ENCODE data around the gene ROBO1.
"Not testable (repeated sequence)": the region's sequence is repeated elsewhere in the genome, so short reads cannot be mapped to it uniquely, and the experiment has no call there.

The ROBO1 gene

DNA sequence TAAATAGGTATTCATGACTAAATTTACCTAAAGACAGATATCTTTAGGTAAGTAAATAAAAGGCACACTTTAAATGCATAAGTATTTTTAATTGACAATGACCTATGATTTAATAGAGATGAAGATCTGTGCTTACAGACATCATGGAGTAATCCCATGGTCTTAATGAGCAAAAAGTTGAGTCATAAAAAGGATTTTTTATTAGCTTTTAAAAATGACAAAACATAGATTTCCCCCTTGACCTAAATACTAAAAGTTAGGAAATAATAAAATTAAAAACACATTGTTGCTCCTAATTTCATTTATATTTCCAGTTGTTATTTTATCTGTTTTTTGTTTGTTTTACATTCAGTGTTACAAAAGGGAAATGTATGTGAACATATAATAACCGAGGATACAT is 1005.7 kb downstream of the ROBO1 start:
- no peak for DNase-seq

DNA sequence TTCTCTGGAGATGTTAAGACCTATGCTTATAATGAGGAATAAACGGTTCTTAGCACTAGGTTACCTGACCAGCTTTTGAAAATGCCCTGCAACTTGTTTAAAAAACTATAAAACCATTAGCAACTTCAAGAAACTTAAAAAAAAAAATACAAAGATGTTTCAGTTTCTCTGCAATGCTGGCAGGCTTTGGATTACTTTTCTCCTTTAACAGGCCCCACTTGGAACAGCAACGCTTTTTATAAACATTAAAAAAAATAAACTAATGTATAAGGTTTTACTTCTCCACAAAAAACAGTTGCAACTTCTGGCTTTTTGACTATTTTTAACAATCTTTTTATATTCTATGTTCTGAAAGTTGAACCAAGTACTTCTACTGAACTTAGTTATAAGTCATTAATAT is 1006.7 kb downstream of the ROBO1 start:
- no peak for DNase-seq

DNA sequence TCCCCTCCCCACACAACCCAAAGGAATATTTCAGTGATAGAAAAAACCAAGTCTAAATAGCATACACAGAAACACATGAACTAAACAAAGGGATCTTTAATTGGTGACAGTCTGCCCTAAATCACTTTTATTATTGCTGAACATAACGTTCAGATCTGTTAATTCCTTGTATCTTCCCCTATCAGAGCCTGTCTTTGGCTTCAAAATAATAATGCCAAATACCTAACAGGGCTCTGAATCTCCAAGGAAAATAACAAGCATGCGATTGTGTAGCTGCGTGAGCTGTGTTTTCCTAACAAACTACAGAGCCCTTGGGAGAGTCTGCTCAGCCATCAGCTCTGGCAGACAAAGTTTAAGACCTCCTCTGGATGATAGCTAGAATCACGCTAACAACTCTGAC is 1010.1 kb downstream of the ROBO1 start:
- DNase-seq, result no peak

DNA sequence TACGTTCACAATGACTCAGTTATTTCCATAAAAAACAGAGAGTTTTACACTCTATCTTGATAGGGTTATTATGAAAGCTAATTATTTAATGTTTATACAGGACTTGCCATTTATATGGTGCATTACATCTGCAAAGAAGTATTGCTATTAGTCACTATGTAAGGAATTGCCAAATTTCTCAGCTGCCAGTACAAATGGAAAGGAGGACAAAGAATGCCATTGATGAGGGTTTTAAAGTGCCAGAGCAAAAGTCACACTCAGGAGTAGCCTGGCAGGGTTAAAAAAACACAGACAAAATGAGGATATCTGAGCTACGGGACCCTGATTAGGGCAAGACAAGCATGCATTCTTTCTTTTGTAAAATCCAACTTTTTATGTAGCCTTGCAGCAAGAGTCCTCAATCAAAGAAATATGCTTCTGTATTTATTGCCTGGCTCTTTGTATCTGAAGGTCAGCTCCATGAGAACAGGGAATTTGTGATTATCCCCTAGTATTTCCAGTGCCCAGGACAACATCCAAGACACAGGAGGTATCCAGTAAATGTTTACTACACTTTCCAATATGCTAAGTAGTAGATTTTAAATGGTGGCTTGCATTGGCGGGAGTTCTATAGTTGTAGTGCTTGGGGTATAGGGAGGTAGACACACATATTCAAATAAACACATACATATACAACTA is 1013.6 kb downstream of the ROBO1 start:
- DNase-seq, result peak; percentile 22

DNA sequence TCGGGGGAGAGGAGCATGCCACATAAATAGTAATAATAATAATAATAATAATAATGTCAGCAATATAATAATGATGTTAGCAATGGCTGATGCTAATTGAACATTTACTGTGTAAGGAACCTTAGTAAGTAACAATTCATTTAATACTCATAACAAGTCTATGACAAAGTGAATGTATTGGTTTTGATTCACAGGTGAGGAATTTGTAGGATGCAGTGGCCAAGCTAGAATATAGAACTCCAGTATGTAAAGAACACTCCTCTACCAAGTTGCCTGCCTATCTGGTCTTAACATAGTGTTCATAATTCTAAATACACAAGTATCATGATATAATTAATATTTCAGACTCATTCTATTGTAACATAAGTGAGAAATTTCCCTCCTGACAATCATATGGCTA is 1016.5 kb downstream of the ROBO1 start:
- no peak for DNase-seq

DNA sequence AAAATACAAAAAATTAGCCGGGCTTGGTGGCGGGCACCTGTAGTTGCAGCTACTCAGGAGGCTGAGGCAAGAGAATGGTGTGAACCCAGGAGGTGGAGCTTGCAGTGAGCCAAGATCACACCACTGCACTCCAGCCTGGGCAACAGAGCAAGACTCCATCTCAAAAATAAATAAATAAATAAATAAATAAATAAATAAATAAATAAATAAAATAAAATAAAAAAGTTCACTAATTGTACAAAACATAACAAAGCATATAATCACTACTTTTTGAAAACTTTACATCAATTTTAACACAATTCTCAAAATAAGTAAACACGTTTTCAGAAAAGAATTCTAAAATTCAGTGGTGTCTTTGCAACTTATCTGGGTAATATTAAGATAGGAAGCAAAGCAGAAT is 1017.5 kb downstream of the ROBO1 start:
- not testable (repeated sequence) for DNase-seq

DNA sequence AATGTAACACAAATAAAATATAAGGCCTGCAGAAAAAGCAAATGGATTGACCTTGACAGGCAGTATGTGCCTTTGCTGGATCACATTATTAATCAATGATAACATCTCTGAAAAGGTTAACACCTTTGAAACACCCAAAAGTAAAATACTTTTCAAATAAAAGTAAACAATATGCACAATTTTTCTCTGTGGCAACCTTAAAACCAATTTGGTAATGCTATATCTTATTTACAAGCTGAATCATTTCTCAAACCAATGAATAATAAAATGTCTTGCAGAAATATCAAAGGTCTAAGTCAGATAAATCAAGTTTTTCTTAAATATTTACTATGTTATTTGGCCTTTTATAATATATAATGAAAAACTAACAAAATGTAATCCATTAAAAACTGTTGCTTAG is 1018.7 kb downstream of the ROBO1 start:
- no peak for DNase-seq

DNA sequence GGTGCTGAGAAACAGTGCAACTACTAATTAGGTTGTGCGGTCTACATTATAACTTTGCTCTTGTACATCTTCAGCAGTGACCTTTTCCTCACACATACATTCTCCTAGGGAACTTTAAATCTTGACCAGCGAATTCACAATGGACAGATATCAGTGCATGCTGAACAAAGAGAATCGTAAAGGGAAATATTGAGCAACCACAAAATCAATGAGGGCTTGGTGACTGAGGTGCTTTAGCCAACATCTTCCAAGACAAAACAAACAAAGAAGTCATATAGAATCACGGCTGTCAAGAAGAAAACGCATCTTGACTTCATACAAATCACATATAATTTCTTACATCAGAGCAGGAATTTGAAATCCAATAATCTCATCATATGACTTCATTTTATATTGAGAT is 1022.0 kb downstream of the ROBO1 start:
- no peak for DNase-seq

DNA sequence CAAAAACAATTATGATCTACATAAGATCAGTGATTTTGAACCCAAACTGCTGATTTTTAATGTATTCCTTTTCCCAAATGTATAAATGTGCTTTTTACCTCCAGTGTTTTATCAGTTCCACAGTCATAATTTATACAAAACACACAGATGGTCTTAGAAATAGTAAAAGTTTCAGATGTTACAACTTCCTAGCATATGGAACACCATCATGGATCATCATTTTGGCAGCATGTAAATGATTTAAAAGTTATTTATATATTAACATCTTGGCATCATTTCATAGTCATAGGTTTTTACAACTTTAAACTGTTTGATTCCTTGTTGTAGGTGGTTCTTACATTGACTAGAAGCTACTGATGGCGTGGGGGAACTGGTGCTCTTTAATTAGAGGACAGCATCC is 1025.3 kb downstream of the ROBO1 start:
- peak; percentile 42 for DNase-seq

DNA sequence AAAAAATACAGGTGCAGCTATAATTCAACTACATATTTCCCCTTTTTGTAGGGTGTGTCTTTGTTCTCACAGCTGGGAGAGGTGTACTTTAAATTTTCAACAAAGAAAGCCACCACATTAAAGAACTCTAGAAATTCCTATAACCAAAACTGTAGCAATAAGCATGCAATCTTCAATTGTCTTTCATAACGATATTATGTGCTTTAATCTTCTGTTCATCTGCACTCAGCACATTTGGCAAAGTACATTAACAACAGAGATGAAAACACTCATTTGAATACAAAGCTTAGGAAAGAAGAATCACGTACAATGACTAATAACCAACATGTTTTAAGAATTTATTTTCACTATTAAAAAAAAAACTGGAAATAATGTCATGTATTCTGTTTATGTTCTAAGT is 1025.8 kb downstream of the ROBO1 start:
- DNase-seq, result no peak

DNA sequence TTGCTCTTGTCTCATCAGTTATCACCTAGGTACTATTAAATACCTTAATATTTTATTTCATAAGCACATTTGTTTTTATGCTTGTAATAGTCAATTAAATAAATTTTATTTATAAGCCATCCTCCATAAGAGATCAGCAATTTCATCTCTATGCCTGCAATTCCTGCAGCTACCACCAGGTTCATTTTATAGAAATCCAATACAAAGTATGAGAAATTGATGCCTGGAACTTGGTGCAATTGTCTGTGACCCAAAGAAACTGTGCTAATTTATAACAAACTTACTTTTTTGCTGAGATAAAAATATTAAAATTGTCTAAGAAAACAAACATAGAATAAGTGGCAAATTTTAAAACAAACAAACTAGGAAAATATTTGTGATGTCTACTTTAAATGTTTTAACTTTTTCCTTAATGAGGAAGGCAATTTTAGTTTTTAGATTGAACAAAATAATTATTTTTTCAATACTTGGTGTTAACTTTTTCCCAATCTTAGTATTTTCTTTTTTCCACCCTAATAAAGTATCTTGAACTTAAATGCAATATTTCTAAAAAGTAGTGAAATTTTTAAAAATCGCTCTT is 1026.6 kb downstream of the ROBO1 start:
- DNase-seq, result no peak

DNA sequence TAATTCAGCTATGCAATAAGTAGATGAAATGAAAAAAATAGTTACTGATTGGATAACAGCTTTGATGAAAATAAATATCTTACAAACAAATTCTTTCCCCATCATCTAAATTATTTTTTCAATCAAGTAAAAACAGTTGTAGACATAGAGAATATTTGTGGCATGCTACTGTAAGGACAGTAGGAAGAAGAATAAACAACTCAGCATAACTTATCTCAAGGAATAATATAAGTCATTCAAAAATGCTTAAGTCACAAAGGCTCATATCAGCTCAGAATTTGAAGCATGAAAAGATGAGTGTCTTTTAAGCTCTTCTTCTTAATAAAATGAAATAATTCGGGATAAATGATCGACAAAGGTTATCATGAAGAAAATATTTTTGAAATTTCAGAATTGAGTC is 1029.0 kb downstream of the ROBO1 start:
- DNase-seq, result no peak

DNA sequence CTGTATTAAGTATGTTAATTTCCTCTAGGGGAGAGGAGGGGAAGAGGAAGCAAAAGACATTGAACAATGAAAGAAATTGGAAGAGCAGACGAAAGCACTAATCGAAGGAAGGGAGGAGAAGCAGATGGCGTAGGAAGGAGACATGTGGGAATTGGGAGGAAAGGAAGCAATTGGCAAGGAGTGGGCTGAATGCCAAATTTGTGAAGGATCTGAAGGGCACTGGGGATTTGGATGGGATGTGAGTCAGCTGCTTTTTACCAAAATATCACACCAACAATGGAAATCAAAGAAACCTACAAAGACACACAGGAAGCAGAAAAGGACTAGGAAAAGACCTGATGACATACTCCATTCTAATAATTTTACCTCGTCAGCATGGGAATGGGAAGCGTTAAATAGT is 1029.8 kb downstream of the ROBO1 start:
- peak; percentile 83 for DNase-seq

DNA sequence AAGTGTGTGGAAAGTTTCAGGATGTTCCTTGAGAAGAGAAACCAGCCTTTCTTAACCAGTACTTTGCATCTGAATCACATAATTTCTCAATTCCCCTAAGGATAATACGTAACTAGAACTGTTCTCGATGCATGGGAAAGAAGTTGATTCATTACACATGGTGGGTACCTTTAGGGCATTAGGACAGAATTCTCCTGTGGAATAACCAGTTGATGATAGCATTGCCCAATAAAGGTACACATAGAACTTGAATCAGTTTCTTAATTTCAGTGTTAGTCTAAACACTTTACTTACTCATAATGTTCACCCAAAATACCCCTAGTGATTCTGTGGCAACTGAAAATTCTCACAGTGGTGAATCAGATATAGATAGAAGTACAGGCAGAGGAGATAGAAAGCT is 1030.9 kb downstream of the ROBO1 start:
- no peak for DNase-seq

DNA sequence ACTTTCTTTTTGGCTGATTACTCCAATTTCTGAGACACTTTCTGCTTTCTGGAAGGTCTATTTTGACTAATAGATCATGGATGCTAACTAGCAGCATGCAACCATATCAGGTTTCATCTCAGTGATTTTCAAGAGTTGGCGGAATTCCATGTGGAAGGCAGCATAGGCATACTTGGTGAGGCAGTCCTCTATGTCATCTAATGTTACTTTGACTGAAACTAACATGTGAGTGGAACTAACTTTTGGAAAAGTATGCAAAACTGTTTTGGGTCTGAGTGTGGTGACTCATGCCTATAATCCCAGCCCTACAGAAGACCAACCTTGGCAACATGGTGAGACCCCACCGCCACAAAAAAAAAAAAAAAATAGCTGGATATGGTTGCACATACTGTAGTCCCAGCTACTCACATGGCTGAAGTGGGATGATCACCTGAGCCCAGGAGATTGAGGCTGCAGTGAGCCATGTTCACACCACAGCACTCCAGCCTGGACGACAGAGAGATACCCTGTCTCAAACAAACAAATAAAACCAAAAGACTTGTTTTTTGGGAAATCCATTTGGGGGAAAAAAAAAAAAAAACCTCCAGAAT is 1033.7 kb downstream of the ROBO1 start:
- DNase-seq, result peak; percentile 64

DNA sequence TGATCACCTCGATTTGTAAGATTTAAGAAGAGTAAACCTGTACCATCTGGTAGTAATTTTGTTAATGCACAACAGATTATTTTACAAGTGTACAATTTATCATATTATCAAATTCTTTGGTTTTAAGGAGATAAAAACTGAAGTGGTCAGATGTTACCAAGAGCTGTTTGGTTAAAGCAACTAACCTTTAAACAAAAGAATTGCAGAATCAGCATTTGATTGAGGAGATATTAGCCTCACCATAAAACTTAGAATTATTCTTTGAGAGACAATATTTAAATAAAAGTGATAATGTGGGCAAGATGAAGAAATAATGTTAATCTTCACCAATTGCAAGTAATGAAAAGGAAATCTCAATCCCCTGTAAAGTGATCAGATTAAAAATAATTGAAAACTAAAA is 1034.9 kb downstream of the ROBO1 start:
- no peak for DNase-seq

DNA sequence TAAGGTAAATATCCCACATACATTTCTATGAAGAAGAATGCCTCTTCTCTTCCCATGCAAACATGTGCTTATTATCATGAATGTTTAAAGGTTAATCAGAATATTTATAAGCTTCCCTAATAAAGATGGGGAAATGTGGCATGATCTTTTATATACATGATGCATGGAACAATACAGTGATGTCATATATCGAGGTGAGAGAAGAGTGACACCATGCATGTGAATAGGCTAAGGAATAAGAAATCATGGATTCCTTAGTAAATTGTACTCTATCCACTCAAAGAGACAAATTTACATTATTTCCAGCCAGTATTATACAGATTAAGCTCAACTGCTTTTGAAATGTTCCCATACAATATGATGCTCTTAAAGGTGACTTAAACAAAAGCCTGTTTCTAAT is 1035.3 kb downstream of the ROBO1 start:
- DNase-seq, result no peak

DNA sequence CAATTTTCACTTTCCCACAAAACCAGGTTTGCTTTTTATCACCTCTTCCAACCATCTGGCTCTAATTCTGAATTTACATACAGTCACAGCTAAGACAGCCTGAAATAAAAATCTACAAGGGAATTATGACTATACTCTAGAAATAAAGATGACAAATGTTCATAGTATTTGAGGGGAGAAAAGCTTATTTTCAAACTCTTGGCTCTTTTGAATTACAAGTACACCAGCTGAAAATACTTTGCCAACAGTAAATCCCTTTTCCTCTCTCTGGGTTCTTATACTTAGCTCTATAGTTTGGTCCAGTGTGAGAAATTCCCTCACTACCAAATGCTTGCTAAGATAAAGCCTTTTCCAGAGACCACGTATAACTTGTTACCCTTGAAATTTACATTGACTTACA is 1037.9 kb downstream of the ROBO1 start:
- DNase-seq, result no peak

DNA sequence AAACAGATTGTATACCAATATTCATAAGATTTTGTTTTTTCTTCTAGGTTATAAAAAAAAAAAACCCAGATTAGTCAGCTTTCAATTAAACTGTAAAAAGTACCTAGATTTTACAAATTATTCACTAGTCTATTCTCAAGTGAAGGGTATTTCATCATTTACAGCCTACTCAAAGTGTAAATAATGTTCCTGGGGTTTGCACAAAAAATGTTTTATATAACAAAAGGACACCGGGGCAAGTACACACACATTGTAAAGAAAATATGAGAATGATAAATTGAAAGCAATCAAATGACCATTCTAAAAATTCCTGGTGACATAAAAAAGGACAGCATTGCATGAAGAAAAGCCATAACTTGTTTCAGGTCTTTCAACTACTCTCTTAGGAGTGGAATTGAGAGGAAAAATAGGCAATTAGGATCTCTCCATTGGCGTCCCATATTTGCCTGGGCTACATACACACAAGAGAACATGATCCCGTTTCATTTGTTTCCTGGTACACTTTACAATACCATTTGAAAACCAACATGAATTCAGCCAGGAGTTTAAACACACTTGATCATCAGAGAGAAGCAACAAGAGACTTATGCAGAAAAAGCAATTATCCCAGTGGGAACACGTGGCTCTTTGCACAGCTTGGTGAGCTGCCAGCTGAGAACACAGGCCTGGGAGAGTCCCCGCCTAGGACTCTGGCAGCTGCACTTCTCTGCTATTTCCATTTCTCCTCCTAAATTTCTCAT is 1039.2 kb downstream of the ROBO1 start:
- DNase-seq, result peak; percentile 74

DNA sequence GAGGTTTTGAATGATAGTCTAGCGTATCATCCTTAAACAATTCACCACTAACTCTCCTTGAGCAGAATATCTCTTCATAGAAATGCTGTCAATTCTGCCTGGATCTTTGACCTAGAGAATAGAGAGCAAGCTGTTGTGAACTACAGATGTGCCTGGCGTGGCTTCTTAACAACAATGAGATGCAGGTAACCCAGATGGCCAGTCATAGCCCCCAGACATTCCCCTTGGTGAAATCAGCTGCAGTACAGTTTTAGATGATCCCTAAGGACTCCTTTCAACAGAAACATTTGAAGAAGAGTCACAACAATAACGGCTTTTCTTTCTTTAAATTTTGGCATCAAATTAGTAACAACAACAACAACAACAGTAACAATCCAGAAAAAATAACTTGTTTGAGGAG is 1041.3 kb downstream of the ROBO1 start:
- DNase-seq, result no peak

DNA sequence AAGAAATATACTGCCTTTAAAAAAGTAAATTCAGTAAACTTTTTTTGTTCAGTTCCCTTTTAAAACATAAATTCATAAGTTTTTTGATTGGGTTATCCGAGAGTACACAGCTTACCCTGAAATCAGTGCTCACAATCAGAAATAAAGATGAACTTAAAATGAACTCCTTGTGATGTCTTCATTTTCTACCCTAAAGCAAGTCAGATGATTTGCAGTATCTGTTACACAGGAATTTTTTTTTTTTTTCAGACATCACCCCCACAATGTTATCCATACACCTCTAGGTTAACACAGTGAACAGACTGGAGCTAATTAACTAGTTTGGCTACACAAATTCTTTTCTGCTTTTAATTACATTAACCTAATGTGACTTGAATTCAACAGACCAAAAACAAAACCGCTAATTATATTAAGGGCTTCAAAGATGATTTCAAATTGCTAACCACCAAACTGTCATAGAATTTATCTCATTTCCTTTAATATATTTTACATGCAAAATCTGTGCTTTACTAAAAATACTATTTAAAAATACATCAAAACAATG is 1042.0 kb downstream of the ROBO1 start:
- no peak for DNase-seq

DNA sequence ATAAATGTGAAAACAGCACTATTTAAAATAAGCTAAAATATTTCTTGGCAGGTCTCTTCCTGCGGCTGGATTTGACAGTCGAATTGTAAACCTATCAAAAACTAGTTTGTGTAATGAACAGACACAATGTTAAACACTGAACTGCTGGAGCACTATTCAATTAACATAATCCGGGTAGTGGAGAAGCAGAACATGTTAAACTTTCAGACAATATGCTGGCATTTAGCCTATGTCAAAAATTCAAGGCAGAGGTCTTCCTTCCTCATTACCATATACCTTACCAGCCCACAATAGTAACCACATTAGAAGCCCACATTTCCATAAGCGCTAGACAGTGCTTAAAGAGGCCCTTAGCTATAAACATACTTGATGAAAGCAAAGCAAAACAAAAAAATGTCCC is 1042.9 kb downstream of the ROBO1 start:
- DNase-seq, result no peak

DNA sequence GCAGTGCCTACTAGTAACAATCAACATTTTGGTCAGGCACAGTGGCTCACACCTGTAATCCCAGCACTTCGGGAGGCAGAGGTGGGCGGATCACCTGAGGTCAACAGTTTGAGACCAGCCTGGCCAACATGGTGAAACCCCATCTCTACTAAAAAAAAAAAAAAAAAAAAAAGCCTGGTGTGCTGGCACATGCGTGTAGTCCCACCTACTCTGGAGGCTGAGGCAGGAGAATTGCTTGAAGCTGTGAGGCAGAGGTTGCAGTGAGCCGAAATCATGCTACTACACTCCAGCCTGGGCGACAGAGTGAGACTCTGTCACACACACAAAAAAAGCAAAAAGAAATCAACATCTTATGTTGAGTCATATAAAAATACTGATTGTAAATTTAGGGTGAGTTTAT is 1043.4 kb downstream of the ROBO1 start:
- not testable (repeated sequence) for DNase-seq

Measured in NCI-H446 treated with DMSO at 0.1 percent for 48 hours (cell line).